RWPE2 (cell line): ENCODE measurements around the gene TMEM33.

ENCODE experiments used
- ATAC-seq: fragments of 200-7000 bp; cut with Tn5 transposase; 3 replicates; pipeline ENCODE4 v1.9.1; 2021; ENCODE audit warnings: low read depth
- DNase-seq: peaks from one replicate; pipeline ENCODE4 v3.0.0-alpha.2; 2020; ENCODE audit warnings: low spot score
- H3K27ac ChIP-seq: fragments of 450-650 bp; 2 replicates; pipeline ENCODE4 v1.5.1; 2017; ENCODE audit warnings: mild to moderate bottlenecking; ENCODE audit not compliant: poor library complexity, severe bottlenecking
- H3K27me3 ChIP-seq: fragments of 250-450 bp; sonication (Bioruptor Pico); 2 replicates; pipeline ENCODE4 v1.5.1; 2021; ENCODE audit warnings: mild to moderate bottlenecking, moderate library complexity; ENCODE audit not compliant: insufficient read depth, poor library complexity, severe bottlenecking
- H3K36me3 ChIP-seq: fragments of 250-450 bp; sonication (Bioruptor Pico); 2 replicates; pipeline ENCODE4 v1.5.1; 2020; ENCODE audit warnings: low read depth, mild to moderate bottlenecking, moderate library complexity
- H3K4me1 ChIP-seq: fragments of 250-450 bp; sonication (Bioruptor Pico); 2 replicates; pipeline ENCODE4 v1.5.1; 2021; ENCODE audit warnings: mild to moderate bottlenecking, moderate library complexity; ENCODE audit not compliant: insufficient read depth, poor library complexity, severe bottlenecking
- H3K4me3 ChIP-seq: fragments of 250-450 bp; sonication (Bioruptor Pico); 2 replicates; pipeline ENCODE4 v1.5.1; 2021; ENCODE audit warnings: mild to moderate bottlenecking, moderate library complexity; ENCODE audit not compliant: severe bottlenecking
- H3K9me3 ChIP-seq: fragments of 250-450 bp; sonication (Bioruptor Pico); 2 replicates; pipeline ENCODE4 v1.5.1; 2021; ENCODE audit warnings: mild to moderate bottlenecking, moderate library complexity; ENCODE audit not compliant: severe bottlenecking
- TF ChIP-seq, protein P1 (sequence below): fragments of 450-650 bp; IDR thresholded peaks from one replicate; pipeline ENCODE4 v1.5.1; 2017; ENCODE audit warnings: mild to moderate bottlenecking, moderate library complexity; ENCODE audit not compliant: poor library complexity, severe bottlenecking

TMEM33 gene

DNA sequence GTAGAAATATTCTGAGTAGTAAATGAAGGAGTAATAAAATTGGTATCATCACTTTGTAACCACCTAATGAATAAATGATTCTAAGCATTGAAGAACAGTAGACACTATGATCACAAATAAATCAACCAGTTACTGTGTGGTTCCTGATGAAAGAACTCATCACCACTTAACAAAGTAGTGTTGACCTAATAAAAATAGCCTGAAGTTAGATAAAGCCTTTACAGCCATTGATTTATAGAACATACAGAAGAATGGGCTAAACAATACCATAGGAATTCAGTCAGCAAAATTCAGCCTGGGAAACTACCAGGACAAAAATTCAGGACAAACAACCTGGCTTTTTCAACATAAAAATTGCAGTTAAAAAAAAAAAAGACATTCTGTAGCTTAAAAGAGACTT, 64.1 kb downstream of the TMEM33 start:
- TF ChIP-seq, protein P1, sequence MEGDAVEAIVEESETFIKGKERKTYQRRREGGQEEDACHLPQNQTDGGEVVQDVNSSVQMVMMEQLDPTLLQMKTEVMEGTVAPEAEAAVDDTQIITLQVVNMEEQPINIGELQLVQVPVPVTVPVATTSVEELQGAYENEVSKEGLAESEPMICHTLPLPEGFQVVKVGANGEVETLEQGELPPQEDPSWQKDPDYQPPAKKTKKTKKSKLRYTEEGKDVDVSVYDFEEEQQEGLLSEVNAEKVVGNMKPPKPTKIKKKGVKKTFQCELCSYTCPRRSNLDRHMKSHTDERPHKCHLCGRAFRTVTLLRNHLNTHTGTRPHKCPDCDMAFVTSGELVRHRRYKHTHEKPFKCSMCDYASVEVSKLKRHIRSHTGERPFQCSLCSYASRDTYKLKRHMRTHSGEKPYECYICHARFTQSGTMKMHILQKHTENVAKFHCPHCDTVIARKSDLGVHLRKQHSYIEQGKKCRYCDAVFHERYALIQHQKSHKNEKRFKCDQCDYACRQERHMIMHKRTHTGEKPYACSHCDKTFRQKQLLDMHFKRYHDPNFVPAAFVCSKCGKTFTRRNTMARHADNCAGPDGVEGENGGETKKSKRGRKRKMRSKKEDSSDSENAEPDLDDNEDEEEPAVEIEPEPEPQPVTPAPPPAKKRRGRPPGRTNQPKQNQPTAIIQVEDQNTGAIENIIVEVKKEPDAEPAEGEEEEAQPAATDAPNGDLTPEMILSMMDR: no peak
- no peak overlapping the region for H3K27ac ChIP-seq
- H3K4me1 ChIP-seq: peaks cover 3% of the 10 kb centered on the region
- no peaks in the 10 kb centered on the region for H3K9me3 ChIP-seq
- no peak for ATAC-seq
- no peak for DNase-seq
- H3K36me3 ChIP-seq: peaks cover 39% of the 10 kb centered on the region
- H3K4me3 ChIP-seq: no peak overlapping the region
- no peaks in the 10 kb centered on the region for H3K27me3 ChIP-seq

DNA sequence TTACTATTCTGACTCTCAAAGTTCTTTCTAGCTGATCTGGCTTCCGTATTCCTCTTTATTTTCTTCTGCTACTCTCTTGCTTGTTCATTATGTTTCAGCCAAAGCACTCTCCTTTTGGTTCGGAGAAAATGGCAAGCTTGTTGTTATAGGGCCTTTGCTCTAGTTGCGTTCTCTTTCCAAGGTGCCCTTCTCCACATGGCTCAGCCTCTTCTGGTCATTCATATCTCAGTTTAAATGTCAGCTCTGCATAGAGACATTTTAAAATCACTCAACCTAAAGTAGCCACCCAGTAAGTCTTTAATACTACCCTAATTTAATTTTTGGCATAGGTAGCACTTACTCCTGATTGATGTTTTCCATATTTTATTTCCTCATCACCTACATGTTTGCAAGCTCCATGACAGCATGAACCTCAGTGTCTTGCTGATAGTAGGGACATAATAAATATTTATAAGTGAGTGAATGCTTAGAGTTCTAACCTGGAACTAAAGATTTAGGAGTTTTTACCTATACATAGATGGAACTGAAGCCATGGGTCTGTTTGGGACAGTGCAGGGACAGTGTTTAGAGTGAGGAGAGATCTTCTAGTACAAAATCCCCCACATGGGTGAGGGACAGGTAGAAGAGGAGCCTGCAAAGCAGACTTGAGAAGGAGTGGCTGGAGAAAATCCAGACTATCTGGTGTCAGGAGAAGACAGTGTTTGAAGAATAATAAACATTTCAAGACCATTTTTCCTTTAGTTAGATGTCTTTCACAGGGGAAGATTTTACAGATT, 73.0 kb downstream of the TMEM33 start:
- H3K27me3 ChIP-seq: no peaks in the 10 kb centered on the region
- H3K9me3 ChIP-seq: peaks cover 2% of the 10 kb centered on the region
- ATAC-seq (no peak), DNase-seq (no peak)
- no peak overlapping the region for H3K27ac ChIP-seq
- peaks cover 60% of the 10 kb centered on the region for H3K36me3 ChIP-seq
- peaks cover 3% of the 10 kb centered on the region for H3K4me1 ChIP-seq
- TF ChIP-seq, protein P1: no peak
- no peak overlapping the region for H3K4me3 ChIP-seq
